Fibroblast of lung (primary cell): Measurements from ENCODE around the gene BMERB1.

ENCODE experiments used
- EZH2 ChIP-seq: IDR thresholded peaks from 2 replicates; pipeline ENCODE4 v1.5.1; 2012; ENCODE audit warnings: low read length, control low read depth, mild to moderate bottlenecking; ENCODE audit errors: missing control alignments
- TF ChIP-seq, protein P1 (sequence below), 2 donors: IDR thresholded peaks in 1 of 2; conservative IDR thresholded peaks in 1 of 2; 1 replicate in 1 of 2; 2 replicates in 1 of 2; pipeline ENCODE4 v1.5.1; 2011 to 2012; ENCODE audit warnings: low read length in 2 of 2, control low read depth in 1 of 2, inconsistent platforms in 1 of 2, low read depth in 1 of 2, mild to moderate bottlenecking in 1 of 2

DNA sequence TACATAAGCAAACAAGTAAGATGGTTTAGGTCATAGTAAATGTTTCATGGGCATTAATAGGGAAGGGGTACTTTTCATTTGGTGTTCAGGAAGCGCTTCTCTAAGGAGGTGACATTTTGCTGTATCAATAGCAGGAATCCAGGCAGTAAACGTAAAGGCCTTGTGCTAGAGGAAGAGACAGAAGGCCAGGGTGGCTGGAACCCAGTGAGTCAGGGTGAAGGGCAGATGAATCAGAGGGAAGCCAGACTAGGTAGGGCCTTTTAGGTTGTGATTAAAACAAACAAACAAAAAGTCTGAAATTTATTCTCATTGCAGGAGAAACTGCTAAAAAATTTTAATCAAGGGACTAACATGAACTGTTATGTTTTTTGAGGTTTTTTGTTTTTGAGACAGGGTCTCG, 6.5 kb downstream of the BMERB1 start:
- TF ChIP-seq, protein P1, sequence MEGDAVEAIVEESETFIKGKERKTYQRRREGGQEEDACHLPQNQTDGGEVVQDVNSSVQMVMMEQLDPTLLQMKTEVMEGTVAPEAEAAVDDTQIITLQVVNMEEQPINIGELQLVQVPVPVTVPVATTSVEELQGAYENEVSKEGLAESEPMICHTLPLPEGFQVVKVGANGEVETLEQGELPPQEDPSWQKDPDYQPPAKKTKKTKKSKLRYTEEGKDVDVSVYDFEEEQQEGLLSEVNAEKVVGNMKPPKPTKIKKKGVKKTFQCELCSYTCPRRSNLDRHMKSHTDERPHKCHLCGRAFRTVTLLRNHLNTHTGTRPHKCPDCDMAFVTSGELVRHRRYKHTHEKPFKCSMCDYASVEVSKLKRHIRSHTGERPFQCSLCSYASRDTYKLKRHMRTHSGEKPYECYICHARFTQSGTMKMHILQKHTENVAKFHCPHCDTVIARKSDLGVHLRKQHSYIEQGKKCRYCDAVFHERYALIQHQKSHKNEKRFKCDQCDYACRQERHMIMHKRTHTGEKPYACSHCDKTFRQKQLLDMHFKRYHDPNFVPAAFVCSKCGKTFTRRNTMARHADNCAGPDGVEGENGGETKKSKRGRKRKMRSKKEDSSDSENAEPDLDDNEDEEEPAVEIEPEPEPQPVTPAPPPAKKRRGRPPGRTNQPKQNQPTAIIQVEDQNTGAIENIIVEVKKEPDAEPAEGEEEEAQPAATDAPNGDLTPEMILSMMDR (conservative IDR thresholded peaks at IDR 0.05 in 1 of 2, IDR thresholded peaks at IDR 0.05 in 1 of 2; ENCODE audit: low read depth in 1 of 2, low read length in 2 of 2) = no peak
- no peak for TF ChIP-seq EZH2
